H1 (cell line): ENCODE data around the gene RANBP17. TPM values are rescaled to one million over a fixed set of nuclear protein-coding genes. Genes with fewer than 3 reads are reported as not detected.

Source experiments
- CREB1 ChIP-seq: IDR thresholded peaks from 2 replicates; pipeline ENCODE4 v1.6.1; 2012; ENCODE audit warnings: inconsistent platforms
- FOSL1 ChIP-seq: IDR thresholded peaks from 2 replicates; pipeline ENCODE4 v1.6.1; 2011; ENCODE audit warnings: mild to moderate bottlenecking, low read depth, low read length, moderate library complexity; ENCODE audit not compliant: insufficient read depth
- GABPA ChIP-seq: IDR thresholded peaks from 2 replicates; pipeline ENCODE4 v1.6.1; 2011; ENCODE audit warnings: mild to moderate bottlenecking, low read length, moderate library complexity, borderline replicate concordance; ENCODE audit not compliant: insufficient read depth
- KDM4A ChIP-seq: IDR thresholded peaks from one replicate; pipeline ENCODE4 v1.7.1; 2012; ENCODE audit warnings: low read depth, mild to moderate bottlenecking, moderate library complexity, low read length, inconsistent platforms; ENCODE audit not compliant: severe bottlenecking
- NANOG ChIP-seq: IDR thresholded peaks from 2 replicates; pipeline ENCODE4 v1.6.1; 2011; ENCODE audit warnings: low read length, low read depth, mild to moderate bottlenecking, inconsistent platforms; ENCODE audit not compliant: insufficient read depth, poor library complexity, severe bottlenecking
- SP4 ChIP-seq: IDR thresholded peaks from 2 replicates; pipeline ENCODE4 v1.6.1; 2012; ENCODE audit warnings: low read length, inconsistent platforms
- polyA plus RNA-seq, 7 experiments: library from polyadenylated mRNA; depleted of rRNA in 3 of 7; stranded (reverse) in 5 of 7; unstranded in 2 of 7; fragments of >200 nt in 5 of 7; fragments of 200-250 nt in 2 of 7; gene quantifications; 1 replicate in 5 of 7; 2 replicates in 1 of 7; 4 replicates in 1 of 7; pipeline versions ENCODE4 v1.2.1 to v1.2.3, GENCODE V29; 2011 to 2013; ENCODE audit warnings: missing spikeins in 2 of 7, mixed read lengths in 2 of 7
- total RNA-seq: library from RNA; stranded (reverse); fragmentation: NEBNext Ultra II Directional; extraction: Animal tissue kit (Norgen Biotek cat#: 25700); gene quantifications from 2 replicates; pipeline ENCODE4 v1.2.1, GENCODE V29; 2021

Gene RANBP17
- total and polyA plus RNA-seq, 2 of the 8 experiments (the other 6 are each of a cell fraction or from before 2014, with no cell fraction given): 8.6 to 21.3 TPM

DNA sequence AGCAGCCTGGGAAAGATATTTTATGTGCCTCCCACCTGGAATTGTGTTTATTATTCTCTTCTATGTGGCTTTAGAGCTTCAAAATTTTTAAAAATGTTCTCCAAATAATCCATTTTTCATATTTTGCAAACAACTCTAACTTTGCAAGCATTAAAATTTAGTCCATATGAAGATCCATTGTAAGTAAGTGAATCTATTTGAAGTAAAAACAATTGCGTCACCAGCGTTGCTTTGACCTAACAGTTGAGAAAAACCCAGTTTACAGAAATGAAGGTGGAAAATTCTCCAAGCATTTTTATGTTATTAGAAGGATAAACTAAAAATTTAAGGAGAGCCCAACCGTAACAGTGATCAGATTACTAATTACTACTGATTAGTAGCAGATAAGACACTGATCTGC lies 408.3 kb downstream of the RANBP17 start (continued):
- TF ChIP-seq KDM4A: no peak
- TF ChIP-seq SP4: no peak
- TF ChIP-seq CREB1: no peak
- TF ChIP-seq FOSL1: no peak
- TF ChIP-seq NANOG: no peak
- no peak for TF ChIP-seq GABPA
